Astrocyte (in vitro differentiated cells and primary cell): ENCODE data around the gene PHLDA1.

Source experiments
- EZH2 ChIP-seq: IDR thresholded peaks from 2 replicates; pipeline ENCODE4 v1.6.1; 2012; ENCODE audit warnings: mild to moderate bottlenecking, low read length, inconsistent platforms; ENCODE audit not compliant: insufficient read depth
- TF ChIP-seq, protein P1 (sequence below): IDR thresholded peaks from 2 replicates; pipeline ENCODE4 v1.5.1; 2011; ENCODE audit warnings: low read depth, mild to moderate bottlenecking, inconsistent platforms, low read length, moderate library complexity; ENCODE audit not compliant: insufficient read depth

DNA sequence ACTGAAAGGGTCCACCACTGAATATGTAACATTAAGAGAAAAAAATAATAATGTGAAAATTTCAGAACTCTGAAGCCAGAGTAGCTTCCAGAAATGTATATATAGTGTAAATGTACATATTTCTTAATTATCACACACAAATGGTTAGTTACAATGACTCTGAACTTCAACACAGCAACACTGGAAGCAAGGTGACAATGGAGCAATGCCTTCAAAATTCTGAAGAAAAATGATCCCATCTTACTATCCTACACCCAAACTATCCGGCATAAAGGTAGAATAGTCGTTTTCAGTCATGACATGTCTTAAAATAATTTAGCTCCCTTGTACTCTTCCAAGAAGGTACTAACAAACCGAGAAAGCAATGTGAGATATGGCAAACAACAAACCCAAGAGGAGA lies 41.0 kb upstream of the PHLDA1 start:
- TF ChIP-seq, protein P1, sequence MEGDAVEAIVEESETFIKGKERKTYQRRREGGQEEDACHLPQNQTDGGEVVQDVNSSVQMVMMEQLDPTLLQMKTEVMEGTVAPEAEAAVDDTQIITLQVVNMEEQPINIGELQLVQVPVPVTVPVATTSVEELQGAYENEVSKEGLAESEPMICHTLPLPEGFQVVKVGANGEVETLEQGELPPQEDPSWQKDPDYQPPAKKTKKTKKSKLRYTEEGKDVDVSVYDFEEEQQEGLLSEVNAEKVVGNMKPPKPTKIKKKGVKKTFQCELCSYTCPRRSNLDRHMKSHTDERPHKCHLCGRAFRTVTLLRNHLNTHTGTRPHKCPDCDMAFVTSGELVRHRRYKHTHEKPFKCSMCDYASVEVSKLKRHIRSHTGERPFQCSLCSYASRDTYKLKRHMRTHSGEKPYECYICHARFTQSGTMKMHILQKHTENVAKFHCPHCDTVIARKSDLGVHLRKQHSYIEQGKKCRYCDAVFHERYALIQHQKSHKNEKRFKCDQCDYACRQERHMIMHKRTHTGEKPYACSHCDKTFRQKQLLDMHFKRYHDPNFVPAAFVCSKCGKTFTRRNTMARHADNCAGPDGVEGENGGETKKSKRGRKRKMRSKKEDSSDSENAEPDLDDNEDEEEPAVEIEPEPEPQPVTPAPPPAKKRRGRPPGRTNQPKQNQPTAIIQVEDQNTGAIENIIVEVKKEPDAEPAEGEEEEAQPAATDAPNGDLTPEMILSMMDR, result no peak
- TF ChIP-seq EZH2, result no peak
